GM18907 (cell line): Measurements from ENCODE around the gene ASTN2.
"Not testable (repeated sequence)": the region's sequence is repeated elsewhere in the genome, so short reads cannot be mapped to it uniquely, and the experiment has no call there.

ENCODE experiments used
- ATAC-seq: cut with Tn5 transposase; IDR thresholded peaks from one replicate; pipeline ENCODE4 v1.9.1; 2021; ENCODE audit warnings: mild to moderate bottlenecking, moderate library complexity; ENCODE audit not compliant: unreplicated experiment

The ASTN2 gene

GRCh38 chr9:117081641-117082317, 333.1 kb downstream of the ASTN2 start:
- ATAC-seq, result no peak

GRCh38 chr9:117080765-117081390, 334.0 kb downstream of the ASTN2 start:
- ATAC-seq, result no peak

DNA sequence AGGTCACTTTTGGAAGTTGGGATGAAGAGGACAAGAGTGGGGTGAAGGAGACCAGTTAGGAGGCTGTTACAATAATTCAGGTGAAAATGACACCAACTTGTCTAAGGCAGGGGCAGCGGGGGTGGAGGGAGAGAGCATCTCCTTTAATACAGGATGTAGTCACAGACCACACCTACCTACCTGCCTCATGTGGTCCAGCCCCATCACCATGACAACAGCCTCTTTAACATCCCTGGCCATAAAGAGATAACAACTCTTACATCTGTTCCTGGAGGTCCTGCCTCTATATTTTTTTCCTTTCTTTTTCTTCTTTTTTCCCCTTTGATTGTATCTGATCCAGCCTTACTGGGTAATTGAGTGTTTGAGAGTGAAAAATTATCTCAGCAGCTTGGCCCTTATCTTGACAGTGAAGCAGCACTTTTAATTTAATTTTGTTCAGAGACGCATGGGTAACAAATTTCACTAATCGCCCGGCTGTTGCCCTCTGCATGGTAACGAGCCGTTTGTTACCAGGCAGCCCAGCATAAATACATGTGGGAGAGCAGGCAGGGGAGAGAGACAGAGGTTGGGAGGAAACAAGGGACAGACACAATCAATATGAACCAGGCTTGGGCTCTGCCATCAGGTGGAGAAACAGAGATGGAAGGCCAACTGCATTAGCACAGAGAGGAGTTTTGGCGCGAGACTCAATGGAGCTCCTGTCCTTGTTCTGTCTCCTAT, 338.1 kb downstream of the ASTN2 start:
- no peak for ATAC-seq

GRCh38 chr9:117075636-117076035, 339.2 kb downstream of the ASTN2 start:
- no peak for ATAC-seq

DNA sequence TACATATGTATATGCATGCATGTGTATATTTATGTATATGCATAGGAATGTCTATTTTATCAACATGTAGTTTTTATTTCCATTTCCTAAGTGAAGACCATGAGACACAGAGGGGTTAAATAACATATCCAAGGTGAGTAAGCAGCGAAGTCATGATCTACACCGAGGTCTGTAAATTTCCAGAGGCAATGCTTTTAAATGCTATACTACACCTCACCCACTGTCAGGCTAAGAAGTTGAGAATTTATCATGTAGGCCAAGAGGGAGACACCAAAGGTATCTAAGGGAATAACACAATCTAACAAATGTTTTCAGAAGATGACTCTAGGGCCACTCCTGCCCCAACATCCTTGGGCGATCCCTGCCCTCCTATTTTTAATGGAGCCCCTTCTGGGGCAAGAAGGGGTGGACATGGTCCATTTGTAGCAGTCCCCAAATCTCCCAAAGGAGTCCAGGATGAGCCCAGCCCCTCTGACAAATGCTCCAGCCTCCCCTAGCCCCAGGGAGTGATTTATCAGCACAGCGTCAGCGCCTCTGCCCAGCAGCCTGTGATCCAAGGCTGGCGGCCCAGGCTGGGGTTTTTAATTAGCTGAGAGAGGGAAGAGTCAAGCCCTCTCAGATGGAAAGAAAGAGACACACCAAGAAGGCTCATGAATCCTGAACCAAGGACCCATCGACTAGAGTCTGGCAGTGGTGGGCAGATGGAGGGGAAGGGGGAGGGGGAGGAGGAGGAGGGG, 339.9 kb downstream of the ASTN2 start:
- ATAC-seq, result no peak

DNA sequence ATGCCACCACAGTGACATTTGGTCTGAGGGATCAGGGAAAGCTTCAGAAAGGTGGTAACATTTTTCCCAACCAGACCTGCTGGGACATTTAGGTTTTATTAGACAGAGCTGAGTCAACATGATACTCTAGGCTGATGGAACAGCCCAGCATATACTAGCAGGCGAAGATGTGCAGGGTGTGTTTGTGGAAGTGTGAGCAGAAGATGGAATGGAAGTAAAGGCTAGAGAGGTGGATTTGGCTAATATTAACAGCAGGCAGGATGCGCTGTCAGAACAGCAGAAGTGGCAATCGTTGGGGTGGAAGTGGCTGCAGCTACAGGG, 340.6 kb downstream of the ASTN2 start:
- no peak for ATAC-seq

DNA sequence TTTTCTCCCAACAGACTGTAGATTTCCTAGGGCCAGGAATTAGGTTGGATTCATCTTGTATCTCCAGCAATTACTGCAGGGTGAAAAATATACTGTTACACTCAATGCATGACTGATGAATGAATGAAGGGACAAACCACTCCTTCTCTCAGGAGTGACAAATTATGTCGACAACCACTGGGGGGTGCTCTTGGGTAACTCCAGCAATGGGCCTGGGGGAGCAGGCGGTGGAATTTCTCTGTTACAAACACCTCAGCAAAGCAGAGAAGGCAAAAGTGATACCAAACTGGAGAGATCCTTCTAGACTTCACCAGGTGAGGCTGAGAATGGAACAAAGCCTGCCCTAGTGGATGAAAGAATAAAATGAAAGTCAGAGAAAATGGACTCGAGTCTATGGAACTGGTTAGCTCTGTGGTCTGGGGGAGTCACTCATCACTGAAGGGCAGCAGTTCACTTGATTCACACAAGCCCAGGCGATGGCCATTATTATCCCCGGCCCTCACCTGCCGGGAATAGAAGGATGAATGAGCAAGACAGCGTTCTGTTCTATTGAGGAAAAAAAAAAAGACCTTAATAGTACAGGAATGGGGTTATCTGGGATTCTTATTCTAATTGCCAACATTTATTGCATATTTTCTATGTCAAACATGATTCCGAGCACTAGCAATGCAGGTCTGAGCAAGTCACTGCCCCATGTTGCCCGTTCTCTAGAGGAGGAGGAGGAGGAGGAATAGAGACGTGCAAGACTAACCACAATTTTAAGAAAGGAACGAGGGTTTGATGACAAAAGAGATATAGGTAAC, 341.1 kb downstream of the ASTN2 start:
- ATAC-seq, result no peak

- ATAC-seq, result no peak
Measured at GRCh38 chr9:117073071-117073470, 341.8 kb downstream of the ASTN2 start.

DNA sequence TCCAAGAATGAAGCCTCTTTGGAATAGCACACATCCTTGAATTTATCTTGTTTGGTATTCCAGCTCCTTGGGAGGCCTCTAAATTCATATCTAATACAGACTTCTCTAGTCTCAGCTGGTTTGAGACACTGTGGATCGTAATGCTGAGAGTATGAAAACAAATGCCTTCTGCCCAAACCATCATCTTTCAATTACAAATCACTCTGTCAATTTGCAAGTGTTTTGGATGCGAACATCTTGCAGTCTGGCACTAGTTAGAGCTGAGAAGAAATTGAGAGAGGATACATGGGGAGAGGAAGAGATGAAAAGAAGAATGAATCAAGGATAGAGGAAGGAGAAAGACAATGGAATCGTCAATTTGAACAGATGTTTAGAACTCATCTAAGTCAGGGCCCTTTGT, 342.6 kb downstream of the ASTN2 start:
- no peak for ATAC-seq

- not testable (repeated sequence) for ATAC-seq
Measured at GRCh38 chr9:117071673-117072207, 343.1 kb downstream of the ASTN2 start.

GRCh38 chr9:117063721-117064471, 351.0 kb downstream of the ASTN2 start:
- no peak for ATAC-seq

DNA sequence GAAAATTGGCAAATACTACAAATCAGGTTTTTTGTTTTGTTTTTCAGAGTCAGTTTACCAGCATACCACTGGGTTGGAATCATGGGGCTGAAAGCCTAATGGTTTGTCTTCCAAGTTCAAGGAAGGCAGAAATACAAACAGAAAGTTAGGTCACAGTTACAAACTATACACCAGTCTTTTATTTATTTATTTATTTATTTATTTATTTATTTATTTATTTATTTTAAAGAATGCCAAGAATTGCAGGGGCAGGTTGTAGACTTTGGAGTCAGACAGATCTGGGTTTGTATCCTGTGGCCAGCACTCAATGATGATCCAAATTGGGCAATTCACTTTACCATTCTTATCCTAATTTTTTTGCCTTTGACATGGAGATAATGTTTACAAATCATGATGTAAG, 353.9 kb downstream of the ASTN2 start:
- ATAC-seq, result no peak

- ATAC-seq, result no peak
Measured at GRCh38 chr9:117050007-117050406, 364.9 kb downstream of the ASTN2 start.

DNA sequence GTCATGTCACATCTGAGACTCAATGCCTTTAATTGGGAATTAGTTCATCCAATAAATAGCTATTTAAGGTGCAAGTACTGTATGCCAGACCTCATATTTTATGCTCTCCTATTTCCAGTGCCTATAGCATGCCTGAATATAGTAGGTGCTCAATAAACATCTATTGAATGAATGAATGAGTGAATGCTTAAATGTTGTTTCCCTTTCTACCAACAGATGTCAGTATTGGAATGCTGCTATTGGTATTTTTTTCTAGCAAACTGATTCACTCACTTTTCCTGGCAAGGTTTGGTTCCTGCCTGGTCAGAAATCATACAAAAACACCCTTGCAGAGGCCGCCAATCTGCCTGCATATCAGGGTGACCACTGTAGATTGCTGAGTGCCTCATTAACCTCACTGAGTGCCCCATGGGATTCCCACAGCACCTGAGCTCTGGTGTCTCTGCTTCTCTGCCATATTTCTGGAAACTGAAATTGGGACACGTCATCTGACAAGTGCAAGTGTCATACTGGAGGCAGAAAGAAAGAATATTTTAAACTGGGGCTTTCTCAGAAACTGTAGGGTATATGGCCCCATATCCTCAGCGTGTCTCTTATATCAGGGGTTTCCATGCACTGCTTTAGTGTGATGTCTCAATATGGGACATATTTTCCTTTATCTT, 368.1 kb downstream of the ASTN2 start:
- ATAC-seq, result no peak

- no peak for ATAC-seq
Measured at GRCh38 chr9:117044241-117044640, 370.6 kb downstream of the ASTN2 start.

DNA sequence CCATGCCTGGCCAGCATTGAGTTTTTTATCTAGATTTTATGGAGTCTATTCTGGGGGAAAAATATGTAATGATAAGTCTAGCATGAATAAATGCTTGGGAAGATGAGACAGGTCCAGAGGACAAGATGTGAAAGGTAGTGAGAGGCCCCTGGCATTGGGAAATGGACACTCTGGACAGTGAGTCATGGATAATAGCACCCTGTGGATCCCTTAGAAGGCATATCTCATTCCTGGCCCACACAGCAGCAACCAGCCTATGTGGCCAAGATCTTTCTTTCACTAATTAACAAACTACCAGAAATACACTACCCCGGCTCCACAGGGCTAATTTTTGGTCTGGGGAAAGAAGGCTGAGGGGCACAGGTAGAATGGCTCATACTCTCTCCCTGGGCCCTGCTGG, 371.7 kb downstream of the ASTN2 start:
- ATAC-seq, result no peak

DNA sequence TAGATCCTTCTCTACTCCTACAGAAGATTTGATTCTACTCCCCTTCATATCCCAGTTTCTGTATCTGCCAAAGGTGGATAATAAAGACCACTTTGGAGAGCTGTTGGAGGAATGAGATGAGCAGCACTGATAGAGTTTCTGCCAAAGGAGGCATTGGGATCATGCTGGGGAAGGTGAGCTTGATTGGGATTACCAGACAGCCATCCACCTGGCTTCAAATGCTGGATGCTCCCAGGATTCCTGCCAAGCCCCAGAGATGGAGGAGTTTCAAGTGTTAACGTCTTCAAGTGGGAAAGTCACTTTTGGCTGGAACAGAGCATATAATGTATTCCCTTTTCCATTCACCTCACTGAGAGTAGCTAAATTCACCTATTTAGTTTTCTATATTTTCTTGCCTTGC, 379.3 kb downstream of the ASTN2 start:
- no peak for ATAC-seq

GRCh38 chr9:117034866-117035265, 380.0 kb downstream of the ASTN2 start:
- ATAC-seq, result no peak

DNA sequence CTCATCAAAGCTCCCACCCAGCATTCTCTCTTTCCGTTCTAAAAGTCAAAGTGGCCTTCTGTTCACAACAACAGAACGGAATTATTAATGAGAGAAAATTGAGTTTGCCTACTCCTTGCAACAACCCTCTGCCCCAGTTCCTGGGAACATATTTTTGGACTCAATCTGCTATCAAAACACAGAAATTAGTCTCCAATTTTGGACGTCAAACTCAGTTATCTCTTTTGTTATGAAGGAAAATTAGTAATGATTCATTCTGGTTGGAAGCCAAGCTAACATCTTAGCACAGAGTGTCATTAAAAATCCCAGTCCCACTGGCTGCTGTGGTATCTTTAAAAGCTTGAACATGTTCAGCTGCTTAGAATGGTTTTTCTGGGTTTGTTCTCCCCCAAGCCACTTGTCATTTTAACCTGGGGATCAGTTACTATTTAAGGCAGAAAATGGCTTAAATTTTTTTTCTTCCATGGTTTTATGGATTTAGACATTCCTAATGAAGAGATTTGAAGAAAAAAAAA, 384.5 kb downstream of the ASTN2 start:
- no peak for ATAC-seq
